NCI-H1092 treated with DMSO at 0.1 percent for 48 hours (cell line): ENCODE results near the gene ARHGAP12.
"Not testable (repeated sequence)": the region's sequence is repeated elsewhere in the genome, so short reads cannot be mapped to it uniquely, and the experiment has no call there.

Experiments used
- DNase-seq: peaks from one replicate; lab custom pipeline; 2025; lab: John Stamatoyannopoulos, UW

ARHGAP12 gene

GRCh38 chr10:31769564-31769963 lies 159.1 kb downstream of the ARHGAP12 start:
- no peak for DNase-seq

- not testable (repeated sequence) for DNase-seq
Measured at GRCh38 chr10:31768935-31769334, 159.7 kb downstream of the ARHGAP12 start.

- DNase-seq: no peak
Measured at GRCh38 chr10:31768467-31768866, 160.2 kb downstream of the ARHGAP12 start.

GRCh38 chr10:31765541-31765940 lies 163.1 kb downstream of the ARHGAP12 start:
- DNase-seq: no peak

- DNase-seq: no peak
Measured at GRCh38 chr10:31762316-31762715, 166.3 kb downstream of the ARHGAP12 start.

- no peak for DNase-seq
Measured at GRCh38 chr10:31761156-31761555, 167.5 kb downstream of the ARHGAP12 start.

- no peak for DNase-seq
Measured at GRCh38 chr10:31760674-31761081, 168.0 kb downstream of the ARHGAP12 start.

GRCh38 chr10:31759799-31760626 lies 168.6 kb downstream of the ARHGAP12 start:
- DNase-seq: peak; percentile 94

- DNase-seq: peak; percentile 71
Measured at GRCh38 chr10:31759124-31759798, 169.4 kb downstream of the ARHGAP12 start.

GRCh38 chr10:31758495-31758894 lies 170.1 kb downstream of the ARHGAP12 start:
- DNase-seq: no peak

- DNase-seq: peak; percentile 66
Measured at GRCh38 chr10:31757831-31758230, 170.8 kb downstream of the ARHGAP12 start.

GRCh38 chr10:31757386-31757791 lies 171.2 kb downstream of the ARHGAP12 start:
- DNase-seq: peak; percentile 73

- no peak for DNase-seq
Measured at GRCh38 chr10:31756729-31757110, 171.9 kb downstream of the ARHGAP12 start.

- DNase-seq: no peak
Measured at GRCh38 chr10:31756101-31756728, 172.4 kb downstream of the ARHGAP12 start.
